Measurements from ENCODE around the gene NIPSNAP2.
A peak's percentile ranks its signal among the peaks of the same experiment; 100 is the strongest.

Gene NIPSNAP2

DNA sequence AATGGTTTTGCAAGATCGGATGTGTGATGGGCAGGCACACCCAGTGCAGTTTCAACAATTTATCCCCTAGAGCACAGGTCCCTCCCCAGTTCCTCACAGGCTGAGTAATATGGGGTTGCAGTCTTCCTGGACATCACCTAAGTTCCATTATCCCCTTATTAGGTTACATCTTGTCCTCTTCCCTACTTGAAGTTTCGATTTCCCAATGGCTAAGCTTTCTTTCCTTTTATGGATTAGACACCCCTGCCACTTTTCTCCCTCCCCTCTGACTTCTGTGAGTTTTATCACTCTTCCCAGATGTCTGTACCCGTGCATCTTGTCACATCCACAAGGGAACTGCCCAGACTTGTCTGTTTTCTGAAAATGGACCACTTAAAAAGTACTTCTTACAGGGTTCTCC, 2.4 kb upstream of the NIPSNAP2 start:
- Histone ChIP-seq H3K4me2 (ENCODE audit: low read length) (no peak overlapping the region), H3K4me3 (ENCODE audit: low read length) (no peak overlapping the region), H3K27me3 (ENCODE audit: control insufficient read depth, insufficient read depth, low read length) (no peaks in the 10 kb centered on the region), H3K9me3 (replicated peaks; ENCODE audit: low read length) (no peaks in the 10 kb centered on the region), H3K36me3 (ENCODE audit: insufficient read depth, low read length) (peaks cover 4% of the 10 kb centered on the region), H3K4me1 (ENCODE audit: control insufficient read depth, insufficient read depth, low read length) (peaks cover 12% of the 10 kb centered on the region), H3K9ac (ENCODE audit: low read depth, low read length) (no peak overlapping the region)

DNA sequence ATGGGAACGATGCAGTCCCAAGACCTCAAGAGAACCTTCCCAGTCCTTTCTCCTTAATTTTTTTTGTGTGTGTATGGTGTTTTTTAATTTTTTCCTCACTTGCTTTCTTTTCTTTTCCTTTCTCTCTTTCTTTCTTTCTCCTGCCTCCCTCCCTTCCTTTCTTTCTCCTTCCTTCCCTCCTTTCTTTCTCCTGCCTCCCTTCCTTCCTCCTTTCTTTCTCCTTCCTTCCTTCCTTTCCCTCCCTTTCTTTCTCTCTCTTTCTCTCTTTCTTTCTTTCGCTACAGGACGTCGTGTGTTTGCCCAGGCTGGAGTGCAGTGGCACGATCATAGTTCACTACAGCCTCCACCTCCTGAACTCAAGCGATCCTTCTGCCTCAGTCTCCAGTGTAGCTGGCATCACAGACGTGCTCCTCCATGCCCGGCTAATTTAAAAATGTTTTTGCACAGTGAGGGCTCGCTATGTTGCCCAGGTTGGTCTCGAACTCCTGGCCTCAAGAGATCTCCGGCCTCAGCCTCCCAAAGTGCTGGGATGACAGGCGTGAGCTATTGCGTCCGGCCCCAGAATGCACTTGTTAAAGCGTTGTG, 709 bp upstream of the NIPSNAP2 start:
- H3K4me2 ChIP-seq (ENCODE audit: low read length) = peak overlapping the region; percentile 98
- H3K36me3 ChIP-seq (ENCODE audit: insufficient read depth, low read length) = peaks cover 8% of the 10 kb centered on the region
- H3K9me3 ChIP-seq (replicated peaks; ENCODE audit: low read length) = no peaks in the 10 kb centered on the region
- H3K4me1 ChIP-seq (ENCODE audit: control insufficient read depth, insufficient read depth, low read length) = peaks cover 12% of the 10 kb centered on the region
- H3K4me3 ChIP-seq (ENCODE audit: low read length) = peak overlapping the region; percentile 92
- H3K9ac ChIP-seq (ENCODE audit: low read depth, low read length) = peak overlapping the region; percentile 94
- no peaks in the 10 kb centered on the region for H3K27me3 ChIP-seq (ENCODE audit: control insufficient read depth, insufficient read depth, low read length)

DNA sequence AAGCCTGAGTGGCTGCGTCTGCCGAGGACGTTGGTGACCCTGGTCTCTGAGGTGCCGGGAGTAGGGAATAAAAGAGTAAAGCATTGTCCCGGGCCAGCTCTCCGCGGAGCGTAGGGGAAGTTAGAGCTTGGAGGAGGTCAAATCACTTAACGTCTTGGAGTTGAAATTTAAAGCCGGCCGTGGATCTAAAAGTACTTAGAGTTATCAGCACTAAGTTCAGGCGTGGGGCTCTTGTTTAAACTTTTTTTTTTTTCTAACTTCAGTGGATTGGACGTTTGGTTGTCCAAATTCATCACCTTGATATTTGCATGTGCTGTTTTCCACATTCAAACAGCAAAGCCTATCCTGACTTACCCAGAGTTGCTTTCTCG, 700 bp downstream of the NIPSNAP2 start:
- Histone ChIP-seq H3K4me2 (ENCODE audit: low read length) (peak overlapping the region; percentile 98), H3K27me3 (ENCODE audit: control insufficient read depth, insufficient read depth, low read length) (no peaks in the 10 kb centered on the region), H3K4me3 (ENCODE audit: low read length) (peak overlapping the region; percentile 92), H3K9ac (ENCODE audit: low read depth, low read length) (peak overlapping the region; percentile 94), H3K4me1 (ENCODE audit: control insufficient read depth, insufficient read depth, low read length) (peaks cover 12% of the 10 kb centered on the region), H3K9me3 (replicated peaks; ENCODE audit: low read length) (no peaks in the 10 kb centered on the region), H3K36me3 (ENCODE audit: insufficient read depth, low read length) (peaks cover 10% of the 10 kb centered on the region)

DNA sequence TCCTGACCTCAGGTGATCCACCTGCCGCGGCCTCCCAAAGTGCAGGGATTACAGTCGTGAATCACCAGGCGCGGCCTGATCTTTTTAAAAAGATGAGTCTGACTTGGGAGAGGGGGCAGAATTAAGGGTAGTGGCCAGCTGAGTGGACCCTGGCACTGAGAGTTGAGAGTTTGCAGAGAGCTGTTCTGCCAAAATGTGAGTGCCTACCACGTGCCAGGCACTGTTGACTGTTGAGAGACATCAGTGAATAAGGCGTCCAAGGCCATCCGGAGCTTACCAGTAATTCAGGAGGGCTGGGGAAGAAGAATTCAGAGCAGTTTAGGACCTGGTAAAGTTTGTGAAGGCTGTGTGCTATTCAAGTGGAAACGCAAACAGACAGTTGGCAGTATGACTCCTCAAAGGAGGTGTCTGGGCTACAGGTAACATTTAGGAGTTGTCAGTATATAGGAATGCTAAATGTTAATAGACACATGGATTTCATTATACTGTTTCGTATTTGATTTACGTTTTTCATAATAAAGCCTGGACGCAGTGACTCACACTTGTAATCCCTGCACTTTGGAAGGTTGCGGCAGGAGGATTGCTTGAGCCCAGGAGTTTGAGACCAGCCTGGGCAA, 1.5 kb downstream of the NIPSNAP2 start:
- peaks cover 10% of the 10 kb centered on the region for H3K36me3 ChIP-seq (ENCODE audit: insufficient read depth, low read length)
- H3K4me2 ChIP-seq (ENCODE audit: low read length) = peak overlapping the region; percentile 98
- H3K9me3 ChIP-seq (replicated peaks; ENCODE audit: low read length) = no peaks in the 10 kb centered on the region
- peak overlapping the region; percentile 92 for H3K4me3 ChIP-seq (ENCODE audit: low read length)
- peaks cover 12% of the 10 kb centered on the region for H3K4me1 ChIP-seq (ENCODE audit: control insufficient read depth, insufficient read depth, low read length)
- no peak overlapping the region for H3K9ac ChIP-seq (ENCODE audit: low read depth, low read length)
- H3K27me3 ChIP-seq (ENCODE audit: control insufficient read depth, insufficient read depth, low read length) = no peaks in the 10 kb centered on the region

DNA sequence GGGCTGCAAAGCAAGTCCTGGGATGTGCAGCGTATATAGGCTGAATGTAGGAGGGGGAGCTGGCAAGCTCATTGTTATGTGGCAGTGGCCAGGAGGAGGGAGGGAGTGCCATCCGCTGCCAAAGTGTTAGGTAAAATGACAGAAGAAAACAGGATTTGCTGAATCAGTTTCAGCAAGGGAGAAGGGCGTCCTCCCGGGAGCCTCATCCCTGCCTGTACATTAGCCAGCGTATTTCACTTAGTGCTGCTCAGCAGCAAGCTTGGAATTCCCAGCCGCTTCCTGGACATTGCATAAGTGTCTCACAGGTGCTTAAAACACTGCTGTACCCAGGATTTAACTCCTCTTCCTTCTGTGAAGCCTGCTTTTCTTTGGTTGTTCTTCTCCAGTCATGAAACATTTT, 2.5 kb downstream of the NIPSNAP2 start:
- Histone ChIP-seq H3K36me3 (ENCODE audit: insufficient read depth, low read length) (peaks cover 10% of the 10 kb centered on the region), H3K9me3 (replicated peaks; ENCODE audit: low read length) (no peaks in the 10 kb centered on the region), H3K4me3 (ENCODE audit: low read length) (no peak overlapping the region), H3K9ac (ENCODE audit: low read depth, low read length) (no peak overlapping the region), H3K4me2 (ENCODE audit: low read length) (no peak overlapping the region), H3K4me1 (ENCODE audit: control insufficient read depth, insufficient read depth, low read length) (peaks cover 12% of the 10 kb centered on the region), H3K27me3 (ENCODE audit: control insufficient read depth, insufficient read depth, low read length) (no peaks in the 10 kb centered on the region)

DNA sequence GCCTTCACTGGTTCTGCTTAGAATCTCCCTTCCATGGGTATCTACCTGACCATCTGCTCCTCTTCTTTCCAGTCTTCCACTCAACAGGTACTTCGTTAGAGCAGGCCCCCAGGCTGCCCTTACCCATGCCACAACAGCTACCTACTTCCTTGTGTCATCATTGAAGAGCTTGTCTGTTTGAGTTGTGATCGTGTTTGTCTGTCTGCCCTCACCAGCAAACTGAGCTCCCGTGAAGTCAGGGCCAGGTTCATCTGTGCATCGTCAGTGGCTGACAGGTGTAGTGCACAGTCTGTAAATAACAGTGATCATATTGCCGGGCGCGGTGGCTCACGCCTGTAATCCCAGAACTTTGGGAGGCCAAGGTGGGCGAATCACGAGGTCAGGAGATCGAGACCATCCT, 5.0 kb downstream of the NIPSNAP2 start:
- Histone ChIP-seq H3K4me1 (ENCODE audit: control insufficient read depth, insufficient read depth, low read length) (peaks cover 4% of the 10 kb centered on the region), H3K9me3 (replicated peaks; ENCODE audit: low read length) (no peaks in the 10 kb centered on the region), H3K27me3 (ENCODE audit: control insufficient read depth, insufficient read depth, low read length) (no peaks in the 10 kb centered on the region), H3K36me3 (ENCODE audit: insufficient read depth, low read length) (peaks cover 10% of the 10 kb centered on the region), H3K4me2 (ENCODE audit: low read length) (no peak overlapping the region), H3K9ac (ENCODE audit: low read depth, low read length) (no peak overlapping the region), H3K4me3 (ENCODE audit: low read length) (no peak overlapping the region)

DNA sequence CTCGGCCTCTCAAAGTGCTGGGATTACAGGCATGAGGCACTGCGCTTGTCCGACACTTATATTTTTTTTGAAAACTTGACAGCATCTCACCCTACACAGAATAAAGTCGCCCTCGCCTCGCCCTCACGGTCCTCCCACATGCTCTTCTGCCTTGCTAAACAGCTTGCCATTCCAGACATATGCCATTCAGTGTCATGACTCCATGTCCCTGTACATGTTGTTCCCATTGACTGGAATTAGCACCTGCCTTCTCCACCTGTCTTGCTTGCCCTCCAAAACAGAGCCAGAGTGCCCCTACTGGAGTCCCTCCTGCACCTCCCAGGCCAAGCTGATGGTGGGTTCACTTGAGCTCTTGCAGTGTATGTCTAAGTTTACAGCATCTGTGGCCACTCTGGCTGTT, 6.2 kb downstream of the NIPSNAP2 start:
- H3K9ac ChIP-seq (ENCODE audit: low read depth, low read length) = no peak overlapping the region
- H3K4me3 ChIP-seq (ENCODE audit: low read length) = no peak overlapping the region
- no peaks in the 10 kb centered on the region for H3K27me3 ChIP-seq (ENCODE audit: control insufficient read depth, insufficient read depth, low read length)
- no peaks in the 10 kb centered on the region for H3K9me3 ChIP-seq (replicated peaks; ENCODE audit: low read length)
- H3K4me2 ChIP-seq (ENCODE audit: low read length) = no peak overlapping the region
- peaks cover 10% of the 10 kb centered on the region for H3K36me3 ChIP-seq (ENCODE audit: insufficient read depth, low read length)
- H3K4me1 ChIP-seq (ENCODE audit: control insufficient read depth, insufficient read depth, low read length) = no peaks in the 10 kb centered on the region

DNA sequence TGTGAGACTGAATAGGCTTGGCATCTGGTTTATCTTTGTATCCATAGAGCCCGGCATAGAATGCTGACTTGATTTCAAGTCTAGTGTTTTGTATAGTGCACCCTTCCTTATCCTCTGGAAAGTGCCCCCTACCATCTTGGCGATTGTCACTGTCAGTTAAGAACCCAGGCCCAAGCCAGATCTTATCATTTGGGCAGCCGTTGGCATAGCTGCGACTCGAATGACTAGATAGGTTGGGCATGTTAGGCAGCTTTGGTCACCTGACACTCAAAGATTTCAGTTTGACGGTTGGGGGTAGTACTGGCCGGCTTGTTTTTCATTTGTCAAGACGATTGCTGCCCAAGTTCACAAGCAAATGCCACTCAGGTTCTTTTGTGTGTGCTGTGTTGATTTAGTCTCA, 6.6 kb downstream of the NIPSNAP2 start:
- Histone ChIP-seq H3K36me3 (ENCODE audit: insufficient read depth, low read length) (peaks cover 10% of the 10 kb centered on the region), H3K4me2 (ENCODE audit: low read length) (no peak overlapping the region), H3K27me3 (ENCODE audit: control insufficient read depth, insufficient read depth, low read length) (no peaks in the 10 kb centered on the region), H3K4me3 (ENCODE audit: low read length) (no peak overlapping the region), H3K4me1 (ENCODE audit: control insufficient read depth, insufficient read depth, low read length) (no peaks in the 10 kb centered on the region), H3K9me3 (replicated peaks; ENCODE audit: low read length) (no peaks in the 10 kb centered on the region), H3K9ac (ENCODE audit: low read depth, low read length) (no peak overlapping the region)

DNA sequence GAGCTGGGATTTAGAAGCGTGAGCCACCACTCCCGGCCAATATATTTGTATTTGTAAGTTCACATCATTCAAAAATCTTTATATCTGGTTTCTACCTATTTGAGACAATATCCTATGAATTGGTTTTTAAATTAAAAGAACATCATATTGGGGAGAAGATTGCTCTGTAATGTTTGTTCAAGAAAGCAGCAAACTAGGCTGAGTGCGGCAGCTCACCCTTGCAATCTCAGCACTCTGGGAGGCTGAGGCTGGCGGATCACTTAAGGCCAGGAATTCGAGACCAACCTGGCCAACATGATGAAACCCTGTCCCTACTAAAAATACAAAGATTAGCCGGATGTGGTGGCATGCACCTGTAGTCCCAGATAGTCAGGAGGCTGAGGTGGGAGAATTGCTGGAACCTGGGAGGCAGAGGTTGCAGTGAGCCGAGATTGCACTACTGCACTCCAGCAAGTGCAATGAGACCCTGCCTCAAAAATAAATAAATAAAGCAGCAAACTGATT, 9.4 kb downstream of the NIPSNAP2 start:
- Histone ChIP-seq H3K4me1 (ENCODE audit: control insufficient read depth, insufficient read depth, low read length) (peaks cover 17% of the 10 kb centered on the region), H3K4me2 (ENCODE audit: low read length) (no peak overlapping the region), H3K36me3 (ENCODE audit: insufficient read depth, low read length) (peaks cover 6% of the 10 kb centered on the region), H3K27me3 (ENCODE audit: control insufficient read depth, insufficient read depth, low read length) (no peaks in the 10 kb centered on the region), H3K9me3 (replicated peaks; ENCODE audit: low read length) (no peaks in the 10 kb centered on the region), H3K4me3 (ENCODE audit: low read length) (no peak overlapping the region), H3K9ac (ENCODE audit: low read depth, low read length) (no peak overlapping the region)

DNA sequence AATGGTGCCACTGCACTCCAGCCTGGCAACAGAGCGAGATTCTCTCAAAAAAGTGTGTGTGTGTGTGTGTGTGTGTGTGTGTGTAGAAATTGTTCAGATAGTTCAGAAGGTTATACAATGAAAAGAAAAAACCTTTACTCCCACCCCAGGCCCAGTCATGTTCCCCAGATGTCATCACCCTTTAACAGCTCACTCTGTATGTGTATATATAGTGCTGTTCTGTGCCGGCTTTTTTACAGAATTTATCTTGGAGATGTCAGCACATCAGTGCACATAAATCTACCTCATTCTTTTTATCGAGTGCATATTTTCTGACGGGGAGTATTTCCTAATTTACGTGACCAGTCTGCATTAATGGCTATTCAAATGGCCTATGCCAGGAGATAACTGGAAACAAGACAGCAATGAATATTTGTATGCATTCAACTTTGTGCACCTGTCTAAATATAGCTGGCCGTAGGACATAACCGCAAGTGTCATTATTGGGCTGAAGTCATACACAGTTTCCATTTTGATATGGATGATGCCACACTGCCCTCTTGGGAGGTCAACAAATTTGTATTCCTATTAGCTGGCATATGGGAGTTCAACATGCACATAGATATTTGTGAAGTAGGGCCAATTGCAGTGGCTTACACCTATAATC, 11.7 kb downstream of the NIPSNAP2 start:
- Histone ChIP-seq H3K4me1 (ENCODE audit: control insufficient read depth, insufficient read depth, low read length) (peaks cover 17% of the 10 kb centered on the region), H3K9ac (ENCODE audit: low read depth, low read length) (no peak overlapping the region), H3K36me3 (ENCODE audit: insufficient read depth, low read length) (peaks cover 26% of the 10 kb centered on the region), H3K9me3 (replicated peaks; ENCODE audit: low read length) (no peaks in the 10 kb centered on the region), H3K4me2 (ENCODE audit: low read length) (no peak overlapping the region), H3K4me3 (ENCODE audit: low read length) (no peak overlapping the region), H3K27me3 (ENCODE audit: control insufficient read depth, insufficient read depth, low read length) (no peaks in the 10 kb centered on the region)

DNA sequence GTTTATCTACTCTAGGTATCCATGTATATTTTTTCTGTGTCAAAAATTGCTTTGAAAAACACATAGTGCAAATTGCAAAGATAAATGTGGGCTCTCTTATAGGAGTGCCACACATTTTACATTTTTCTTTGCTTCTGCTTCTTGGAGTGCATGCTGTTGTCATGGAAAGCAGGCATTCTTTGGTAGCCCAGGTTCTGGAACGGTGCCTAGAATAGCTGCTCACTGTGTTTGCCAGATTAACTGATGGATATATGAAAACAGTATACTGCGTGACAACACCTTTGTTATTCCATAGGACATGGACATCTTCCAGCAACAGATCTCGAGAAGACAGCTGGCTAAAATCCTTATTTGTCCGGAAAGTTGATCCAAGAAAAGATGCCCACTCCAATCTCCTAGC, 13.4 kb downstream of the NIPSNAP2 start:
- Histone ChIP-seq H3K4me2 (ENCODE audit: low read length) (peak overlapping the region; percentile 73), H3K4me3 (ENCODE audit: low read length) (peak overlapping the region; percentile 44), H3K9ac (ENCODE audit: low read depth, low read length) (peak overlapping the region; percentile 64), H3K9me3 (replicated peaks; ENCODE audit: low read length) (no peaks in the 10 kb centered on the region), H3K36me3 (ENCODE audit: insufficient read depth, low read length) (peaks cover 37% of the 10 kb centered on the region), H3K4me1 (ENCODE audit: control insufficient read depth, insufficient read depth, low read length) (peaks cover 17% of the 10 kb centered on the region), H3K27me3 (ENCODE audit: control insufficient read depth, insufficient read depth, low read length) (no peaks in the 10 kb centered on the region)

DNA sequence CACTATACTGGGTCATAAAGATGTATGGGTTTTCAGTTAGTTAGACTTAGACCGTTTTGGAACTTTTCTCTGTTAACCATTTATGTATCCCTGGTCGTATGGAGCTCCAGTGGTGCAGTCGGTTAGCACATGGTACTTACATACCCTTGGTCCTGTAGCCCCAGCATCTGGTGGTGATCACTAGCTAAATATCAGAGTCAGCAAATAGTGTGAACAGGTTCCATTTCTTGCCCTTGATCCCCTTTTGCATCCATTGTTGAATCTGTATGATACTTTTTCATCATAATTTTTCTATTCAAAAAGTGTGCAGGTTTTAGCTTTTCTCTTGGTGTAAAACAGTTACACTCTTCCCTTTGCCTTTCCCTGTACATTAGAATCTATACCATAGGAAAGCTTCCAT, 15.9 kb downstream of the NIPSNAP2 start:
- H3K36me3 ChIP-seq (ENCODE audit: insufficient read depth, low read length) = peaks cover 50% of the 10 kb centered on the region
- H3K9me3 ChIP-seq (replicated peaks; ENCODE audit: low read length) = no peaks in the 10 kb centered on the region
- no peaks in the 10 kb centered on the region for H3K27me3 ChIP-seq (ENCODE audit: control insufficient read depth, insufficient read depth, low read length)
- H3K4me1 ChIP-seq (ENCODE audit: control insufficient read depth, insufficient read depth, low read length) = peaks cover 17% of the 10 kb centered on the region
- no peak overlapping the region for H3K9ac ChIP-seq (ENCODE audit: low read depth, low read length)
- H3K4me3 ChIP-seq (ENCODE audit: low read length) = no peak overlapping the region
- no peak overlapping the region for H3K4me2 ChIP-seq (ENCODE audit: low read length)
